ENCODE data around the gene KLHL29.

KLHL29 gene

GRCh38 chr2:23414106-23414505, 29.1 kb downstream of the KLHL29 start:
- Histone ChIP-seq H3K27ac (no peak overlapping the region), H3K4me3 (no peak overlapping the region)
- DNase-seq (ENCODE audit: low spot score) = no peak
- TF ChIP-seq CTCF (IDR thresholded peaks at IDR 0.05) = no peak

- Histone ChIP-seq H3K4me3 (no peak overlapping the region), H3K27ac (no peak overlapping the region)
- no peak for DNase-seq (ENCODE audit: low spot score)
- TF ChIP-seq CTCF (IDR thresholded peaks at IDR 0.05) = no peak
Observed at GRCh38 chr2:23414871-23415270, 29.9 kb downstream of the KLHL29 start.

GRCh38 chr2:23417310-23417709, 32.3 kb downstream of the KLHL29 start:
- H3K4me3 ChIP-seq = no peak overlapping the region
- no peak for TF ChIP-seq CTCF (IDR thresholded peaks at IDR 0.05)
- DNase-seq (ENCODE audit: low spot score) = no peak
- no peak overlapping the region for H3K27ac ChIP-seq

- no peak for DNase-seq (ENCODE audit: low spot score)
- TF ChIP-seq CTCF (IDR thresholded peaks at IDR 0.05) = no peak
- Histone ChIP-seq H3K27ac (no peak overlapping the region), H3K4me3 (no peak overlapping the region)
Observed at GRCh38 chr2:23418056-23418455, 33.1 kb downstream of the KLHL29 start.

- peak; percentile 41 for DNase-seq (ENCODE audit: low spot score)
- no peak overlapping the region for H3K4me3 ChIP-seq
- no peak overlapping the region for H3K27ac ChIP-seq
- TF ChIP-seq CTCF (IDR thresholded peaks at IDR 0.05) = no peak
Observed at GRCh38 chr2:23418461-23418911, 33.5 kb downstream of the KLHL29 start.

GRCh38 chr2:23419171-23420090, 34.5 kb downstream of the KLHL29 start:
- peak; percentile 66 for DNase-seq (ENCODE audit: low spot score)
- H3K4me3 ChIP-seq = no peak overlapping the region
- H3K27ac ChIP-seq = peak overlapping the region in 1 of 2 donors; percentile 56

More at GRCh38 chr2:23419171-23420090, 34.5 kb downstream of the KLHL29 start:
- TF ChIP-seq CTCF (IDR thresholded peaks at IDR 0.05) = no peak
